Large intestine (tissue), 3 donors: ENCODE data around the gene SSH2. TPM values are rescaled to one million over a fixed set of nuclear protein-coding genes. Genes with fewer than 3 reads are reported as not detected.
"Not testable (repeated sequence)": the region's sequence is repeated elsewhere in the genome, so short reads cannot be mapped to it uniquely, and the experiment has no call there.

ENCODE experiments used
- DNase-seq, 2 donors: peaks; one replicate each; pipeline versions ENCODE4 v3.0.0 to v3.0.0-alpha.2; 2013
- H3K27ac ChIP-seq: one replicate; pipeline ENCODE4 v1.5.1; 2013; ENCODE audit warnings: low read length
- H3K27me3 ChIP-seq: 2 replicates; pipeline ENCODE4 v1.6.1; 2013; ENCODE audit warnings: low read length; ENCODE audit not compliant: control insufficient read depth, insufficient read depth
- H3K36me3 ChIP-seq: 2 replicates; pipeline ENCODE4 v1.6.1; 2013; ENCODE audit warnings: low read length; ENCODE audit not compliant: control insufficient read depth, insufficient read depth
- H3K4me1 ChIP-seq: one replicate; pipeline ENCODE4 v1.6.1; 2013; ENCODE audit warnings: low read length; ENCODE audit not compliant: control insufficient read depth, insufficient read depth
- H3K4me3 ChIP-seq: one replicate; pipeline ENCODE4 v1.5.1; 2013; ENCODE audit warnings: low read length
- H3K9me3 ChIP-seq: one replicate; pipeline ENCODE4 v1.6.1; 2013; ENCODE audit warnings: mild to moderate bottlenecking, low read depth, low read length, moderate library complexity; ENCODE audit not compliant: control insufficient read depth
- WGBS: methylation state at CpG from one replicate; pipeline ENCODE4 v1.1.5; 2013; ENCODE audit warnings: low lambda C conversion rate; ENCODE audit not compliant: insufficient coverage; 5-methylcytosine and 5-hydroxymethylcytosine counted together
- polyA plus RNA-seq: library from polyadenylated mRNA; unstranded; fragments of 120-200 nt; gene quantifications from one replicate; pipeline ENCODE4 v1.2.1, GENCODE V29; 2013

SSH2 gene
- polyA plus RNA-seq, 1 donor = 16.2 TPM

DNA sequence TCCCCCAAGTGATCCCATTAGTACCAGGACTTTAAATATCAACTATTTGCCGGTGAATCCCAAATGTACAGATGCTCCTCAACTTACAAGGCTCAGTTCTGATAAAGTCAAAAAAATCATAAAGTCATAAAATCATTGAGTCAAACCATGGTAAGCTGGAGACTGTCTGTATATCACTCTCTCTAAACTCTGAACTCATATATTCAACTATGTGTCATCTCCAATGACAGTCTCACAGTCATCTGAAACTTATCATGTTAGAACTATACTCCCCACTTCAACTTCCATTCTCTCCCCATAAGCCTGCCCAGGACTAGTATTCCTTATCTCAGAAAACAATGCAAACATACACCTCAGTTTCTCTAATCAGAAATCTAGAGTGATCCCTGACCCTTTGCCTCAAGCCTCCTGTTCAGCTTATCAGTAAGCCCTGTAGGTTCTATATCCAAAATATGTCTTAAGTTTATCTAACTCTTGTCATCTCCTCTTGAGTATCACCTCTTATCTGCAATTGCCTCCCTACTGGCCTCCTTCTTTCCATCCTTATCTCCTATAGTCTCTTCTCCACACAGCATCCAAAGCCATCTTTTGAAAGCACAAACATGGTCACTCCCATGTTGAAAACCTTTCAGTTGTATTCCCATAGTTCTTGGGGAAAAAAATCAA, 55.0 kb downstream of the SSH2 start:
- no peak overlapping the region for H3K27ac ChIP-seq
- H3K4me1 ChIP-seq = no peaks in the 10 kb centered on the region
- H3K9me3 ChIP-seq = peaks cover 4% of the 10 kb centered on the region
- H3K36me3 ChIP-seq = no peaks in the 10 kb centered on the region
- 88% methylated on average over 1 of the region's 1 CpG for WGBS
- no peak overlapping the region for H3K4me3 ChIP-seq
- DNase-seq = no peak
- no peaks in the 10 kb centered on the region for H3K27me3 ChIP-seq

DNA sequence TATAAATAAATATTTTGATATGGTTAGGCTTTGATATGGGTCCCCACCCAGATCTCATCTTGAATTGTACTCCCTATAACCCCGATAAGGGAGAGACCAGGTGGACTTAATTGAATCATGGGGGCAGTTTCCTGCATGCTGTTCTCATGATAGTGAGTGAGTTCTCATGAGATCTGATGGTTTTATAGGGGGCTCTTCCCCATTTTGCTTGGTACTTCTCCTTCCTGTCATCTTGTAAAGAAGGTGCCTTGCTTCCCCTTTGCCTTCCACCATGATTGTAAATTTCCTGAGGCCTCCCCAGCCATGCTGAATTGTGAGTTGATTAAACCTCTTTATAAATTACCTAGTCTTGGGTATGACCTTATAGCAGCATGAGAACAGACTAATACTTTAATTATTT, 55.7 kb downstream of the SSH2 start:
- not testable (repeated sequence) for H3K27me3 ChIP-seq, H3K4me1 ChIP-seq, H3K4me3 ChIP-seq, H3K9me3 ChIP-seq, H3K36me3 ChIP-seq, DNase-seq, H3K27ac ChIP-seq
- WGBS = no CpG with 5 or more reads among the region's 1 CpG

DNA sequence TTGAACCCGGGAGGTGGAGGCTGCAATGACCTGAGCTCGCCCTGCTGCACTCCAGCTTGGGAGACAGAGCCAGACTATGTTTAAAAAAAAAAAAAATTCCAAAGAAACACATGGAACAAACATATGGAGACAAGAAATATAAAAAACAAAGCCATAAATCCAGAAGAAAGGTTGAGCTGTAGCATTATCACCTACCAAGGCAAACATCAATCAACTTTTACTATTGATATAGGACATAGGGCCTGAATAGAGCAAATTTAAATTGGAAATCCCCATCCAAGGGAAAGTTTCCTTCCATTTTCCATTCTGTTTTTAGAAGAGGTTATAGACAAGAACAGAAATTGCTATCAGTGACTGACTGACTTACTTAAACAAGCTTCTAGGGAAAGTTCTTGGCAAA, 56.6 kb downstream of the SSH2 start:
- Histone ChIP-seq H3K9me3 (peaks cover 4% of the 10 kb centered on the region), H3K4me3 (no peak overlapping the region), H3K27ac (no peak overlapping the region), H3K27me3 (no peaks in the 10 kb centered on the region), H3K36me3 (no peaks in the 10 kb centered on the region), H3K4me1 (no peaks in the 10 kb centered on the region)
- DNase-seq = no peak
- WGBS = no CpG with 5 or more reads among the region's 2 CpGs

DNA sequence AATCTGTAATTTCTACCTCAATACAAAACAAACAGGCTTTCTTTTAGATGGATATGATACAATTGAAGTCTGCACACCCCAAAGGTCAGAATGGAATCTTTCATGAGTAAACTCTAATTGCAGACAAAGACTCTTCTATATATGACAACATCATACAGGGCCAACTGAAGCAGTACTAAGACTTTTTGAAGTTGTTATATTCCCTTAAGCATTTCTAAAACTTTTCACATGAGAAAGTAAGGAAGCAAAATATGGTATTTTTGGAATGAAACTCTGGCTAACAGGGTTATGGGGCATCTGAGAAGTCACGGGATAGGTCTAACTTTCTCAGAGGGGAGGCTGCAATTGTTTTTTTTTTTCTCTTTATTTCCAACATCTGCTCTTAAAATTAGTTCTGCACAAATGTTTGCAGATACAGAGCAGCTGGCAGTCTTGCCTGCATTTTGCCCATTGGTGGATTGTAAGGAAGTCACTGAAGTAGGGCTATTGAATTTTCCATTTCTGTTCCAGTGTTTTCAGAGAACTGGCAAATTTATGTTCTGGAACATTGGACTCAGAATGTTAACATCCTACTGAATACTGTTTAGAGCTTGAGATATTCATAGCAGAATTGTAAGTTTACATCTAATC, 59.1 kb downstream of the SSH2 start:
- H3K4me1 ChIP-seq = no peaks in the 10 kb centered on the region
- peaks cover under 1% of the 10 kb centered on the region for H3K9me3 ChIP-seq
- no CpG with 5 or more reads among the region's 1 CpG for WGBS
- no peaks in the 10 kb centered on the region for H3K27me3 ChIP-seq
- no peak overlapping the region for H3K27ac ChIP-seq
- no peak for DNase-seq
- no peaks in the 10 kb centered on the region for H3K36me3 ChIP-seq
- no peak overlapping the region for H3K4me3 ChIP-seq

DNA sequence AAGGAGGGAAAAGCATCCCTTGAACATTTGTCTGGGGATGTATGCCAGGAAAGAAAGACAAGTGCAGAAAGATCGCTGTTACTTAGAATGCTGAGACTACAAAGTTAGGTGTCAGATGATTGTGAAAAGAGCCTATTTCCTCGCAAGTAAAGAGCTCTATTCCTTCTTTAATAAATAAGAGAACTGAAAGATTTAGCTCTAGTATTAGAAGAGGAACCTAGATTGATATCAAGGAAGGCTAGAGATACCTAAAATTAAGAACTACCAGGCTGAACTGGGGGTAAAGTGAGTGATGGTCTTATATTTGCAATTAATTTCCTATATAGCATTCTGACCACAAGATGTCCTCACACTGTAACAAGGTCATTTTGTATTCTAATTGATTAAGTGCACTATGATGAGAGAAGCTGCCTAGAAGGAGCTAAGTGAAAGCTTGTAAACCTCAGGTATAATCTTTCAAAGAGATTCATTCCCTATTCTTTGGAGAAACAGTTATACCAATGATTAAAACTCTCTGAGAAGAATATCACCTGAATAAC, 62.3 kb downstream of the SSH2 start:
- no peaks in the 10 kb centered on the region for H3K9me3 ChIP-seq
- no peaks in the 10 kb centered on the region for H3K4me1 ChIP-seq
- H3K36me3 ChIP-seq = no peaks in the 10 kb centered on the region
- DNase-seq = no peak
- no peaks in the 10 kb centered on the region for H3K27me3 ChIP-seq
- H3K4me3 ChIP-seq = no peak overlapping the region
- H3K27ac ChIP-seq = no peak overlapping the region
- 71% methylated on average over 1 of the region's 2 CpGs for WGBS

DNA sequence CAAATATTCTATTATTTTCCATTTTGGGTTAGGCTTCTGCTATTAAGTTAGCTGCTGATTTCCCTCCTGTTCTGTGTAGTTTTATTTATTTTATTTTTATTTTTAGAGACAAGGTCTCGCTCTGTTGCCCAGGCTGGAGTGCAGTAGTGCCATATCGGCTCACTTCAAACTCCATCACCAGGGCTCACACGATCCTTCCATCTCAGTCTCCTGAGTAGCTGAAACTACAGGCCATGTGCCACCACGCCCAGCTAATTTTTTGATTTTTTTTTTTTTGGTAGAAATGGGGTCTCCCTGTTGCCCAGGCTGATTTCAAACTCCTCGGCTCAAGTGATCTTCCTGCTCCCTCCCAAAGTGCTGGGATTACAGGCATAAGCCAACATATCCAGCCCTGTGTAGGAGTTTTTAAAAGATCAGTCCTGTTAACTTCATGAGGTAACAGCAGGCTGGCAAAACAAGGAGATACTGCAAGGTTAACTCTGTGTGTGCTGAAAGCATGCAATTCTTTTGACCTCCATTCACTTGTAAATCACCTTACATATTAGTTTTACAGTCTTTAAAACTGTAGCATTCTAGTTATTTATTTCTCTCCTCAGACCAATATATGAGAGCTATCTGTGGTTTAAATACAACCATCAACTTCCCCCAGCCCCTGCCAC, 63.2 kb downstream of the SSH2 start:
- Histone ChIP-seq H3K27ac (no peak overlapping the region), H3K4me1 (no peaks in the 10 kb centered on the region), H3K36me3 (no peaks in the 10 kb centered on the region), H3K4me3 (no peak overlapping the region), H3K9me3 (no peaks in the 10 kb centered on the region), H3K27me3 (no peaks in the 10 kb centered on the region)
- DNase-seq = no peak
- 83% methylated on average over 2 of the region's 5 CpGs for WGBS

DNA sequence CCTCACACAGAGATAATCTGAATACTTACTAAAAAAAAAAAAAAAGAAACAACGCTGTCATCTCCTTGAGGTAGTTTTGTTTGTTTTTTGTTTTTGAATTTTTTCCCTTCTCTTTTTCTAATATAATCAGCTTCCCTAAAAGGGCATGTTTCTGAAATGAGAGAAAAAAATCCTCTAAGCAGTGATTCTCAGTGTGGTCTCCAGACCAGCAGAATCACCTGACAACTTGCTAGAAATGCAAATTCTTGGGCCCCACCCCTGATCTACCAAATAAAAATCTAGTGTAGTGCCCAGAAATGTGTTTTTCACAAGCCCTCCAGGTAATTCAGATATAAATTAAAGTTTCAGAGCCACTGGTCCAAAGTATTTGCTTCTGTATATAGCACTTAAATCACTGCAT, 65.4 kb downstream of the SSH2 start:
- Histone ChIP-seq H3K4me3 (no peak overlapping the region), H3K27me3 (no peaks in the 10 kb centered on the region), H3K9me3 (no peaks in the 10 kb centered on the region), H3K36me3 (no peaks in the 10 kb centered on the region), H3K4me1 (no peaks in the 10 kb centered on the region), H3K27ac (no peak overlapping the region)
- no CpG with 5 or more reads among the region's 1 CpG for WGBS
- DNase-seq = no peak

DNA sequence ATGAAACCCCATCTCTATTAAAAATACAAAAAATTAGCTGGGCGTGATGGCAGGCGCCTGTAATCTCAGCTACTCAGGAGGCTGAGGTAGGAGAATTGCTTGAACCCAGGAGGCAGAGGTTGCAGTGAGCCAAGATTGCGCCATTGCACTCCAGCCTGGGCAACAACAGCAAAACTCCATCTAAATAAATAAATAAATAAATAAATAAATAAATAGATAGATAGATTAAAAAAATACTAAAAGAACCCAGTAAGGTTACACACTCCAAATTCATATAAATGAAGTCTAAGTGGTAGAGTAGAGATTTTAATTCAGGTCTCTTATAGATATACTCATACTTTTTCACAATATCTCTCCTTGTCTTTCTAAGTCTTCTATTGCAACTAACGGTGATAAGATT, 65.9 kb downstream of the SSH2 start:
- not testable (repeated sequence) for DNase-seq, H3K9me3 ChIP-seq, H3K27me3 ChIP-seq, H3K4me1 ChIP-seq, H3K4me3 ChIP-seq, H3K27ac ChIP-seq, H3K36me3 ChIP-seq
- WGBS = 89% methylated on average over 1 of the region's 4 CpGs

DNA sequence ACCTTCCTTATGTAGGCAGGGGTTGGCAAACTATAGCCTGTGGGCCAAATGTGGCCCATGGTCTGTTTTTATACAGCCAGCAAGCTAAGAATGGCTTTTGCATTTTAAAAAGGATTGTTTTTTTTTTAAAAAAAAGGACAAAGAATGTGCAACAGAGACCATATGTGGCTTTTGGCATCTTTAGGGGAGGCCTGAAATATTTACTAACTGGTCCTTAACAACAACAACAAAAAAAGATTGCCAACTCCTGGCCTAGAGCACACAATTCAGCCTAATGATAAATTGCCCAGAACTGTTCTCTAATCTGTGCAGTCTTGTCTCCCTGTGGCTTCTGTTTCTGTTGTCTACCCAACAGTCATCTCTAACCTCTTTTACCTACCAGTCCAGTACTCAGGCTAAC, 67.1 kb downstream of the SSH2 start:
- no peaks in the 10 kb centered on the region for H3K27me3 ChIP-seq
- no peaks in the 10 kb centered on the region for H3K36me3 ChIP-seq
- no peak overlapping the region for H3K4me3 ChIP-seq
- no peak overlapping the region for H3K27ac ChIP-seq
- no peaks in the 10 kb centered on the region for H3K4me1 ChIP-seq
- no peaks in the 10 kb centered on the region for H3K9me3 ChIP-seq
- DNase-seq = no peak

DNA sequence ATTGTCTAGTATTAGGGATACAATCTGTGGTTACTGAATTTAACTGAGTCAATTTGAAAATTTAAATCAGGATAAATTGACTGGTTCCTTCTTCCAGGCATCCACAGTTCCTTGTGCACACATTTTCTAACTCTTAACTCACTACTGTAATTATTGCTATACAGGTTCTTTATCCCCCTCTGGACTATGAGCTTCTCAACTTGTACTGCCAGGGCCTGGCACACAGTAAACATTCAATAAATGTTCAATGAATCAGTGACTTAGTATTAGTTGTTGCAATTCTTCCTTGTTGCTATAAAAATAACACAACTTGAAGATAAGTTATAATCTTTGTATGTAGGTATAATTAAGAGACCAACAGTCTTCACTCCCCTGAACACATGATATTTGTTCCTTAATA, 67.9 kb downstream of the SSH2 start:
- no peaks in the 10 kb centered on the region for H3K4me1 ChIP-seq

More for the DNA sequence above, 67.9 kb downstream of the SSH2 start:
- H3K27me3 ChIP-seq = no peaks in the 10 kb centered on the region
- H3K9me3 ChIP-seq = no peaks in the 10 kb centered on the region
- DNase-seq = peak in 1 of 2 donors; percentile 43
- no peak overlapping the region for H3K4me3 ChIP-seq
- no peak overlapping the region for H3K27ac ChIP-seq
- H3K36me3 ChIP-seq = no peaks in the 10 kb centered on the region
